Left hindlimb (tissue), 1 donor: ENCODE measurements around the gene MYPN.
"Not testable (repeated sequence)": the region's sequence is repeated elsewhere in the genome, so short reads cannot be mapped to it uniquely, and the experiment has no call there.

Experiments used
- DNase-seq: peaks from one replicate; pipeline ENCODE4 v3.0.0-alpha.2; 2018

MYPN gene

GRCh38 chr10:68231817-68232251 is 122.5 kb downstream of the MYPN start, which contains the start of gene ATOH7:
TSS of gene ATOH7 (minus strand) at chr10:68232113. CDS start at chr10:68231677, 436 bp downstream.
- DNase-seq: no peak

- DNase-seq: no peak
These were observed 123.8 kb downstream of the MYPN start for GRCh38 chr10:68233046-68233445.

GRCh38 chr10:68235111-68235510 is 125.8 kb downstream of the MYPN start:
- DNase-seq: no peak

- no peak for DNase-seq
These were observed 126.3 kb downstream of the MYPN start for GRCh38 chr10:68235581-68235980.

- no peak for DNase-seq
These were observed 127.9 kb downstream of the MYPN start for GRCh38 chr10:68237173-68237572.

GRCh38 chr10:68238371-68238770 is 129.1 kb downstream of the MYPN start:
- no peak for DNase-seq

GRCh38 chr10:68239069-68239468 is 129.8 kb downstream of the MYPN start:
- DNase-seq: no peak

- DNase-seq: no peak
These were observed 130.4 kb downstream of the MYPN start for GRCh38 chr10:68239596-68240150.

- DNase-seq: no peak
These were observed 132.8 kb downstream of the MYPN start for GRCh38 chr10:68242051-68242450.

GRCh38 chr10:68246397-68246796 is 137.1 kb downstream of the MYPN start:
- DNase-seq: not testable (repeated sequence)

- DNase-seq: no peak
These were observed 138.6 kb downstream of the MYPN start for GRCh38 chr10:68247931-68248330.

GRCh38 chr10:68249297-68249696 is 140.0 kb downstream of the MYPN start:
- no peak for DNase-seq

- no peak for DNase-seq
These were observed 141.9 kb downstream of the MYPN start for GRCh38 chr10:68251151-68251550.

- no peak for DNase-seq
These were observed 142.6 kb downstream of the MYPN start for GRCh38 chr10:68251625-68252495.

- DNase-seq: no peak
These were observed 144.1 kb downstream of the MYPN start for GRCh38 chr10:68253346-68253745.

- DNase-seq: no peak
These were observed 152.0 kb downstream of the MYPN start for GRCh38 chr10:68261132-68261856.
